Measurements from ENCODE around the gene GPX4.

Gene GPX4

DNA sequence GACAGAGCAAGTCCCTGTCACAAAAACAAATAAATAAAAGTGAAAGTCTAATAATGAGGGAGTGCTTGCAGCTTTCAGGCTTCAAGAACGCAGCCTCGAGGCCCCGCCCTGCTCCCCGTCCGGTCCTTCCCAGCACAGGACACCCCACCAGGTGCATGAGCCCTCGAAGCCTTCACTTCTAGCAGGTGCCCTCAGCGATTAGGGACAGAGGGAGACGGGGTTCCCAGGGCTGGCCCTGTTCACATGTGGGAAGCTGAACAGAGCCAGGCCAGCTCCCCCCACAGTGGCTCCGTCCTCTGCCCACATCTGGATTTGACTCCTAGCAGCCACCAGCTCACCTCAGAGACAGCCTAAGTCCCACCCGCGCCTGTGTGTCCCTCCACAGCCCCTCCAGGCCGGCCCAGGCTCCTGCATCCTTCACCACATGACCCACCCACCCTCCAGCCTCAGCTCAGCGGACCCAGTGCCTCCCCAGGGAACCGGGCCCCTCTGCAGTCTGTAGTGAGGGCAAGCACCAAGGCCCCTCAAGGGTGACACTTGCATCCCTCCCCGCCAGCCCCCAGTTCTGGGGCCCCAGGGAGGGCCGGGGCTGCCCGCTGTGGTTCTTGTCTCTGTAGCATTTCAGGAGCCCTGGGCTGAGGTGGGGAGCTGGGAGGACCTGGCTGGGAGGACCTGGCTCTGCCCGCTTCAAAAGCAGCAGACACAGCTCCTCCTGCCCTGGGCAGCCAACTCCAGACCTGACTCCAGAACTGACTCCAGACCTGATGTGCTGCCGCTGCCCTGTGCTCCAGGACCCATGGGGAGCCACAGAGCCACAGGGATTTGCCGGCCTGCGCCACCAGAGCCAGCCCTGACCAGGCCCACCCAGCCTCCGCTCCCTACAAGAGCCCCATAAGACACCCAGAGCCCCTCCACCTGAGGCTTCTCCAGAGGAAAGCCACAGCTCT lies 27.2 kb downstream of the GPX4 start:
- DNase-seq (ENCODE audit: low read depth): no peak

GRCh38 chr19:1131718-1132551 lies 28.1 kb downstream of the GPX4 start:
- peak; percentile 41 for DNase-seq (ENCODE audit: low read depth)

GRCh38 chr19:1132552-1133383 lies 29.0 kb downstream of the GPX4 start:
- DNase-seq (ENCODE audit: low read depth): no peak

DNA sequence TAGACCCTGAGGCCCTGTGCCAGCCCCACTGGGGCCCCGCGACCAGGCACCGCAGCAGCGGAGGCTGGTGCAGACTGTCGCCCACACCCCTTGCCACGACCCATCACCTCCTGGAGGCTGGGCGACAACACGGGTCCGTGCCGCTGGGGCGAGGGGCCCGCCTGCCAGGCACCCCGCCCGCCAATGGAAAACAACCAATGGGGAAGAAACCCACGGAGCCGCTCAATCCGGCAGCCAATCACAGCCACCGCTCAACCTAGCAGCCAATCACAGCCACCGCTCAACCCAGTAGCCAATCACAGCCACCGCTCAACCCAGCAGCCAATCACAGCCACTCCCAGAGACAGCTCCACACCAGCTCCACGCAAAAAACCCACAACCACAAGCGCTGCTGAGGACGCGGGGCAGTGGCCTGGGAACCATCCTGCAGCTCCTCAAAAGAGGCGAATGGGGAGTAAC lies 29.7 kb downstream of the GPX4 start:
- no peak for DNase-seq (ENCODE audit: low read depth)

DNA sequence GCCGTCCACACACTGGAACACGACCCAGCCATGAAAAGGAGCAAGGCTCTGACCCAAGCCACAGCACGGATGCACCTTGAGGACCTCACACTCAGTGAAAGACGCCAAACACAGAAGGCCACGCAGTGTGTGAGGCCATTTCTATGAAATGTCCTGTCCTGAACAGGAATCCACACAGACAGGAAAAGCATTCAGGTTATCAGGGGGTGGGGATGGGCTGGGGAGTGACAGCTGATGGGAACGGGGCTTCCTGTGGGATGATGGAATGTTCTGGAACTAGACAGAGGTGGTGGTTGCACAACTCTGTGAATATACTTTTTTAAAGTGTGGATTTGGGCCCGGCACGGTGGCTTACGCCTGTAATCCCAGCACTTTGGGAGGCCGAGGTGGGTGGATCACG lies 30.6 kb downstream of the GPX4 start:
- DNase-seq (ENCODE audit: low read depth): no peak

DNA sequence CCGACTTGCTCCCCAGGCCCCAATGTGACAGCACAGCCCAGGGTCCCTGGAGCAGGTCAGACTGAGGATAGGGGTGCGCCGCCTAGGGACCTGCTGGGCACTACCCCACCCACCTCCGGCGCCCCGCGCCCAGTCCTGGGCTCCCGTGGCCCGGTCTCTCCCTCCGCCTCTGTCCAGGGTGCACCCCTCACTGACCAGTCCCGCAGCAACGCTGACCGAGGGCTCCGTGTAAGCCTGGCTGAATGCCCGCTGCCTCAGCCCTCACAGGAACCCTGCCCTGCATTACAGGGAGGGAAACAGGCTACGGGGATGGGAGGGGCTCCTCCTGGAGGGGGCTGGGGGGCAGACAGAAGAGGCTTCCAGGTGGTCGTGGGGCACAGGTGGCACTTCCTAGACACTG lies 31.7 kb downstream of the GPX4 start:
- no peak for DNase-seq (ENCODE audit: low read depth)

- DNase-seq (ENCODE audit: low read depth): no peak
Measured at GRCh38 chr19:1136201-1136600, 32.4 kb downstream of the GPX4 start.

DNA sequence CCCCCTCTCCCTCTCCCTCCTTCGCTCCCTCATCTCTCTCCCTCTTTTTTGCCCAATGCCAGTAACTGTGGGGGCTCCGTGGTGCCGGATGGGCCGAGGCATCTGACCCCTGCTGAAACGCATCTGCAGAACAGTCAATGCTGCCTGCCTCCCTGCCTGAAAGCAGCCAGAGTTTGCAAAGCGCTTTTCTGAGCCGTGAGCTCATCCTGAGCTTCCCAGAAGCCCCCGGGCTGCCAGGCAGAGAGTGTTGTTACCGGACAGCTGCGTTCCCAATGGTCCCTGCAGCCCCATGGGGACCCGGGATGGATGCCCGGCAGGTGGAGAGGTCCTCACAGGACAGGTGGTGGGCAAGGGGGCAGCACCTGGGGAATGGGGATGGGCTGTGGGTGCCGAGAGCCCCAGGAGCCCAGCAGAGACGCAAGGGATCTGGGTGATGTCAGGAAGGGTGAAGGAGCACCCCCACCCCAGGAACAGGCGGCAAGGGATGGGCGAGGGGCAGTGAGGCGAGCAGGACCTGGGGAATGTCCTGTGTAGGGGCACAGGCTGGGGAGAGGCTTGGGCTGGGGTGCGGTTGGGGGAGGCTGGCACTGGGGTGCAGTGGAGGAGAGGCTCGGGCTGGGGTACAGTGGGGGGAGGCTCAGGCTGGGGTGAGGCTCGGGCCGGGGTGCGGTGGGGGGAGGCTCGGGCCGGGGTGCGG lies 33.0 kb downstream of the GPX4 start:
- no peak for DNase-seq (ENCODE audit: low read depth)

GRCh38 chr19:1138121-1138520 lies 34.3 kb downstream of the GPX4 start:
- DNase-seq (ENCODE audit: low read depth): no peak

DNA sequence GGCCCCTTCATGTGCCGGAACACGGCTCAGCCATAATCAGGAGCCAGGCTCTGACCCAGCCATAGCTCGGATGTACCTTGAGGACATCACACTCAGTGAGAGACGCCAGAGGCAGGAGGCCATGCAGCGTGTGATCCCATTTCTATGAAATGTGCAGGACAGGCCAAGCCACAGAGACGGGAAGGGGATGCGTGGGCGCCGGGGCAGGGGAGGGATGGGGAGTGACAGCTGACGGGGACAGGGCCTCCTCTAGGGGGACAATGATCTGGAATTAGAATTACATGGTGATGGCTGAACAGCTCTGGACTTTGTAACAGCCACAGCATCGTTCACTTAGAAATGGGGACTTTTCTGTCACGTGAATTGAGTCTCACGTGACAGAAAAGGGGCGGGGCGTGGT lies 35.3 kb downstream of the GPX4 start:
- no peak for DNase-seq (ENCODE audit: low read depth)

DNA sequence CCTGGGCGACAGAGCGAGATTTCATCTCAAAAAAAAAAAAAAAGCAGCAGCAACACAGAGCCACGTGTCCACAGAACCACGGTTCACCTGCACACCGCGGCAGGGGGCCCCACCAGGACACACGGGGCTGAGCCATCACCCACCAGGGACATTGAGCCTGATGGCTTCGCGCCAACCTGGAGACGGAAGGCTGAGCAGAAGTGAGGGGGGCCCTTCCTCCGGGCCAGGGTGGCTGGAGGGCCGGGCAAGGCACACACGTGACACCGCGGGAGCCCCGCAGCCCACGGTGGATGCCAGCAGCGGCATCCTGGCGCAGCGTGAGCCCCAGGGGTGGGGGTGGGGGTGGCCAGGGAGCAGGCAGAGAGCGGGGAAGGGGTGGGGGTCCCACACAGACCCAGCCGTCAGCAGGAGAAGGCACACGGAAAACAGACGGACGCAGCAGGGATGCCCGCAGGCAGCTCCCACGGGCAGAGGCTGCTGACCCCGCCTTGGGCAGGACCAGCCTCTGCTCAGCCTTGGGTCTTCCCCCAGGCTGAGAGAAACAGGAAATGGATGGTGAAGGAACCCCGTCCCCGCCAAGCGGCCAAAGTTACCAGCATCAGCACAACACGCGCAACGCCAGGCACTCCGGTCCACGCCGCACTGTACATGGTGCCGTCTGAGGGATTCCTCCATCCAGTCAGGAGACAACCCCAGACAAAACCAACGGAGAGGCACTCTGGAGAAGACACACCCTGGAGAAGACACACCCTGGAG lies 36.7 kb downstream of the GPX4 start:
- DNase-seq (ENCODE audit: low read depth): no peak

DNA sequence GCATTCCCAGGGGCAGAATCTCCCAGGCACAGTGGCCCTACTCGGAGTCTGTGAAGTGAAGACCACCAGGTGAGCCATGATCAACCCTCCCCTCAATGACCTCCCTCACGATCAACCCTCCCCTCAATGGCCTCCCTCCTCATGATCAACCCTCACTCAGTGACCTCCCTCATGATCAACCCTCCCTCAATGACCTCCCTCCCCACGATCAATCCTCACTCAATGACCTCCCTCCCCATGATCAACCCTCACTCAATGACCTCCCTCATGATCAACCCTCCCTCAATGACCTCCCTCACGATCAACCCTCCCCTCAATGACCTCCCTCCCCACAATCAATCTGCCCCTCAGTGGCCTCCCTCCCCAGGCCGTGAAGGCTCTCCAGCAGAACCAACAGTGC lies 38.1 kb downstream of the GPX4 start:
- no peak for DNase-seq (ENCODE audit: low read depth)

DNA sequence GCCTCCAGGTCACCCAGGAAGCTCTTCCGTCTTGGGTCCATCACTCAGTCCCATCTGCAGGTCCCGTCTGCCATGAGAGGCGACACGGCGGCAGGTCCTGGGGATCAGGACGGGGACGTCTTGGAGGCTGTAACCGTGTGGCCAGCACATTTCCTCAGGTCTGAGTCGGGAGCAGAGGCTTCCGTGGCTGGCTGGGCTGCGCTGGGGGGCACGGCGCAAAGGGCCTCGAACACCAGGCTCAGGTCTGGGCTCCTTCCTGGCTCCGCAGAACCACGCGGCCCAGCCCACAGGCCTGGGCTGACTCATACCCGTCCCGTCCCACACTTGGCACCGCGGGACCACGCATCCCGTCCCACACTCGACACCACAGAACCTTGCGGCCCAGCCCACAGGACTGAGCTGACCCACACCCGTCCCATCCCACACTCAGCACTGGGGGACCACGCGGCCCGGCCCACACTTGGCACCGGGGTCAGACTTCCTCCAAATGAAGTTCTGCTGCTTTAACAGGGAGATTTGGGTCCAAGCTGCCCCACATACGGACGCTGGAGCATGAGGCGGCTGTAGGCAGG lies 40.1 kb downstream of the GPX4 start:
- no peak for DNase-seq (ENCODE audit: low read depth)

DNA sequence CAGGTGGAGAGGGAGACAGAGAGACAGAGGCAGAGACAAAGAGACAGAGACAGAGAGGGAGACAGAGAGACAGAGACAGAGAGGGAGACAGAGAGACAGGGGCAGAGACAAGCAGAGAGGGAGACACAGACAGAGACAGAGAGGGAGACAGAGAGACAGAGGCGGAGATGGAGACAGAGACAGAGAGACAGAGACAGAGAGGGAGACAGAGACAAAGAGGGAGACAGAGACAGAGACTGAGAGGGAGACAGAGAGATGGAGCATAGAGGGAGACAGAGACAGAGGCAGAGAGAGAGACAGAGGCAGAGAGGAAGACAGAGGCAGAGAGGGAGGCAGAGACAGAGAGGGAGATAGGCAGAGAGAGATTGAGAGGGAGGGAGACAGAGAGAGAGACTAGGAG lies 40.9 kb downstream of the GPX4 start:
- no peak for DNase-seq (ENCODE audit: low read depth)

DNA sequence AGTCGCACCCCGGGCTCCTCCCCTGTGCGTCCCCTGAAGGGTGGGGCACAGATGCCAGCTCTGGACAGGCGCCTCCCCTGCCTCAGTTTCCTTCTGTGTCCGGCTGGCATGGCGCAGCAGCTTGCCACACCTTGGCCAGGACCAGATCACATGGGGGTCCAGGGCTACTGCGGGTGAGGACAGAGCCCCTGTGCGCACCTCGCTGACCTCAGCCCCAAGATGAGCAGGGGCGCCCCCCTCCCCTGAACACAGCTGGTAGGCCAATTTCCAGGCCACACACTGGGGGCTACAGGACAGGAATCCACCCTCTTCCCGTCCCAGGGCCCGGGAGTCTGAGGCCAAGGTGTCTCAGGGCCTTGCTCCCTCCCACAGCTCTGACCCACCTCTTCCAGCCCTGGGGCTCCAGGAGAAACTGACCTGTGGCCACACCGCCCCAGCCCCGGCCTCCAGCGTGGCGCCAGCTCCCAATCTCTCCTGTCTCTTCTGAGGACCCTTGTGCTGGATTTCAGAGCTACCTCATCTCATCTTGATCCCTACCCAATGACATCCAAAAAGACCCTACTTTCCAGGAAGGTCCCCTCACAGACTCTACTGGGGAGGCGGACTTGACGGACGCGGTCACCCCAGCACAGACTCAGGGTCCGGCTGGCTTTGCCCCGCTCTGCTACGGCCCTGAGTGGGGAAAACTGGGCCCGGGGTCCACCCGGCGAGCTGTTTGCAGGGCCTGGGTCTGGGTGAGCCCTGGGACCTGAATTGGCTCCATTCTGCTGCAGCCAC lies 42.0 kb downstream of the GPX4 start:
- DNase-seq (ENCODE audit: low read depth): no peak

DNA sequence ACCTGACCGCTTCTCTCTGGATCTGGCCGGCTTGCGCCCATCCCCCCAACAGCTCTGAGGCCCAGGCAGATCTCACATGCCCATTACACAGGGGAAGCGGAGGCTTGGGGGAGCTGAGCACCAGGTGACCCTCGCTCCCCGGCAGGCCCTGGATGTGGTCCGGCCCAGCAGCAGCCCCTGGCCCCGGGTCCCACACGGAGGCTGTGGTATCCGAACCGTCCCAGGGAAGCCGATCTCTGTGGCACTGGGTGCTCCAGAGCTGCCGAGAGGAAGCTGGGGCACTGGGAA lies 42.6 kb downstream of the GPX4 start:
- no peak for DNase-seq (ENCODE audit: low read depth)

GRCh38 chr19:1146858-1147780 lies 43.3 kb downstream of the GPX4 start:
- DNase-seq (ENCODE audit: low read depth): no peak

DNA sequence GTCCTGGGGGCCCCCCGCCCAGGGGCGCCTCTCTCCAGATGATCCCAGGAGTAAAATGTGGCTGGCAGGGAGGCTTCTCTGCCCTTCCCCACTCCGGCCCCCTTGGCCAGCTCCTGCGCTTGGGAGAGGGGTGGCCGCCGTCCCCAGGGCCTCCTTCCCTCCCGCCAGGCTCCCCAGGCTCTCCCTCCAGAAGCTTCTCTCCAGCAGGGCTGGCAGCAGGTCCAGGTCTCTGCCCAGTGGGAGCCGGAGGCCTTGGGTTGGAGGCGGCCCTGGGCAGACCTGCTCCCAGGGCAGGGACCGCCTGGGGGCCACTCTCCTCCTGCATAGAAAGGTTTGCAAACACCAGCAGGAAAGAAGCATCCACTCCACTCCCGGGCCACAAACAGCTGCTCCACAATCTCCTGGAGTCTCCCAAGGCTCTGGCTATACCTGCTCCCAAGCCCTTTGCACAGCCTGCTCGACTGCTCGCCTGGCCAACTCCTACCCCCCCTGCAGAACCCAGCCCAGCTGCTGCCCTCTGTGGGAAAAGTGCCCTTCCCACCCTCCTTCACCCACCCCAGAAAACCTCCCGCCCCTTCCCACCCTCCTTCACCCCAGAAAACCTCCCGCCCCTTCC lies 44.2 kb downstream of the GPX4 start:
- no peak for DNase-seq (ENCODE audit: low read depth)
